NK-92 treated with Interleukin-12 subunit alpha and Interleukin-12 subunit beta, amount 100 ng/mL, for 24 hours (cell line): ENCODE data around the gene ING5.
"Not testable (repeated sequence)": the region's sequence is repeated elsewhere in the genome, so short reads cannot be mapped to it uniquely, and the experiment has no call there.

Experiments used
- DNase-seq: peaks from one replicate; lab custom pipeline; 2025; lab: John Stamatoyannopoulos, UW

ING5 gene

GRCh38 chr2:241701399-241702154 is at the start of gene ING5:
ING5 (plus strand) TSS chr2:241702039; CDS start chr2:241702066, 27 bp downstream.
- peak; percentile 94 for DNase-seq

- DNase-seq, result no peak
Observed at GRCh38 chr2:241652142-241652541, 49.7 kb upstream of the ING5 start.

- DNase-seq, result no peak
Observed at GRCh38 chr2:241652722-241653121, 49.1 kb upstream of the ING5 start.

GRCh38 chr2:241653210-241653750 is 48.6 kb upstream of the ING5 start:
- no peak for DNase-seq

GRCh38 chr2:241654551-241654950 is 47.3 kb upstream of the ING5 start:
- DNase-seq, result no peak

- no peak for DNase-seq
Observed at GRCh38 chr2:241655516-241656189, 46.2 kb upstream of the ING5 start.

- DNase-seq, result no peak
Observed at GRCh38 chr2:241656190-241656741, 45.6 kb upstream of the ING5 start.

GRCh38 chr2:241657786-241658254 is 44.0 kb upstream of the ING5 start:
- no peak for DNase-seq

- no peak for DNase-seq
Observed at GRCh38 chr2:241658296-241658695, 43.5 kb upstream of the ING5 start.

GRCh38 chr2:241659150-241659739 is 42.6 kb upstream of the ING5 start:
- DNase-seq, result no peak

- no peak for DNase-seq
Observed at GRCh38 chr2:241660593-241661213, 41.1 kb upstream of the ING5 start.

GRCh38 chr2:241662731-241663130 is 39.1 kb upstream of the ING5 start:
- not testable (repeated sequence) for DNase-seq

- no peak for DNase-seq
Observed at GRCh38 chr2:241665731-241666440, 36.0 kb upstream of the ING5 start.

- no peak for DNase-seq
Observed at GRCh38 chr2:241666627-241667400, 35.0 kb upstream of the ING5 start.

- no peak for DNase-seq
Observed at GRCh38 chr2:241668354-241668753, 33.5 kb upstream of the ING5 start.

GRCh38 chr2:241668839-241669238 is 33.0 kb upstream of the ING5 start:
- DNase-seq, result no peak

- DNase-seq, result no peak
Observed at GRCh38 chr2:241670333-241671110, 31.3 kb upstream of the ING5 start.

- no peak for DNase-seq
Observed at GRCh38 chr2:241671457-241672240, 30.2 kb upstream of the ING5 start.
